PC-9 (cell line): ENCODE data around the gene SLC39A13.

ENCODE experiments used
- CTCF ChIP-seq: fragments of 200-600 bp; sonication (generic); conservative IDR thresholded peaks from 2 replicates; pipeline ENCODE4 v1.6.1; 2017; ENCODE audit warnings: mixed run types, antibody characterized with exemption, mild to moderate bottlenecking, moderate library complexity
- EZH2 ChIP-seq: fragments of 200-600 bp; sonication (generic); IDR thresholded peaks from 2 replicates; pipeline ENCODE4 v1.8.0; 2017; ENCODE audit warnings: antibody characterized with exemption, low read depth

DNA sequence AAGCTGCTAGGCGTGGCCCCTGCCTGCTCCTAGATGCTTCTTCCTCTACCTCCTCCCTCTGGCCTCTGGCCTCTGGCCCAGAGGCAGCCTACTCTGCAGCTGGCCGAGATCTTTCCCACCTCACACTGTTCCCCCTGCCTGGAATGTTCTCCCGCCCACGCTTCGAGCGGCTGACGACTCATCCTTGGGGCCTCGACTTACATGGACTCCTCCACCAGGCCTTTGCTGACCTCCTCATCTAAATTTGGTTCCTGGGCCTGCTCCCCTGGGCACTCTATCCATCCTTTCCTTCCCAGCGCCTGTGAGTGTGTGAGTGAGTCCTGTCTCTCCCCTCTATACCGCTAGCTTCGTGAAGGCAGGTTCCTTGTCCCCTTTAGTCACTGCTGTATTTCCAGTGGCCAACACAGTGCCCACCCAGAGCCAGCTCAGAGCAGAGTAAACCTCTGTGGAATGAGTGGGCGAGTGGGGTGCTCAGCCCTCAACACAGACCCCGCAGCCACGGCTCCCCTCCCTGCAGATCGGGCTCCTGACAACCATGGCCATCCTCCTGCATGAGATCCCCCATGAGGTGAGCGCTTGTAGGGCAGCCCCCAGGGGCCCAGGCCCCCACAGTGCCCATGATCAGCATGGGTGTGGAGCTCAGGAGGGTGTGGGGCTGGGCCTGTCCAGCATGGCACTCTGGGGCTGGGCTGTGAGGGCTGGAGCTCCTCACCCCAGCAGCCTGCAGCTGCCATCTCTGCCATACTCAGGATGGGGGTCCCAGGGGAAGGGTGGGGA lies 5.7 kb downstream of the SLC39A13 start:
- TF ChIP-seq CTCF (no peak), EZH2 (no peak)
